Stimulated activated CD8-positive, alpha-beta memory T cell treated with anti-CD3 and anti-CD28 coated beads, Interleukin-15, amount 100 ng/mL, for 24 hours (primary cell): ENCODE results near the gene DKKL1.
"Not testable (repeated sequence)": the region's sequence is repeated elsewhere in the genome, so short reads cannot be mapped to it uniquely, and the experiment has no call there.

Experiments used
- DNase-seq: peaks from one replicate; pipeline ENCODE4 v3.0.0-alpha.2; 2020; ENCODE audit warnings: low read depth

DKKL1 gene

DNA sequence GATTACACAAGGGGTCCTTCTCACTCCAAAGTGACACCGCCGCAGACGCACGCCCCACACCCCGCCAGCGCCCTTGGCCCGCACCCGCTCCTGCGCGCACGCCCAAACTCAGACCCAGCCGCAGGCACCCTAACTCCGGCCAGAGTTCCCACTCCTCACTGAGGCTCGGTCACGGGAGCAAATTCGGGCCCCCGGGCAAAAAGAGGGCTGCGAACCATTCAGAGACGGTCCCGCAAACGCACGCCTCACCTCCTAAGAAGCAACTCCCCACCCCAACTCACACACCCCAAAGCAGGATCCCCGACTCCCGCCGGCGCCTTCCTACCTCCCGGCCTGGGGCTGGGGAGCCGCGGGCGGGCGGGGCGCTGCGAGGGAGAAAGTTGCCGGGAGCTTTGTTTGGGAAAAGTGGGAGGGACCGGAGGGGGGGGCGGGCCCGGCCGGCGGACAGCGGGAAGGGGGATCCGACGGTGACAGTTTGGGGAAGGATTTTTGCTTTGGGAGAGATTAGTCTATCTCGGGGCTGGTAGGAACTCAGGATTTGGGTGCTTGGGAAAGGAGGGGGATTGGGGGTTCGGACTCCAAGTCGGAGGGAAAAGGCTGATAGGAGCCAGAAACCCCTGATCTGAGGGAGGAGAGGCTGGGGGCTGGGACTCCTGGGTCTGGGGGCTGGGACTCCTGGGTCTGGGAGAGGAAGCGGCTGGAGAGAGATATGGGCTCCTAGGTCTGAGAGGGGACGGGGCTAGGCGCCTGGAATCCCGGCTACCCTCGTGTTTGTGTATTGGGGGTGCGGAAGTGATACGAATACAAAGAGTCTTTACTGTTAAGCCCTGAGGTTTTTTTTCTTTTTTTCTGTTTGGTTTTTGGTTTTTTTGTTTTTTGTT is 1.4 kb upstream of the DKKL1 start, which contains the start of gene TEAD2:
Gene TEAD2, minus strand, starts transcription at position 369 of the 881 bp plus-strand sequence. CDS start 2,341 bp downstream, outside the sequence.
- no peak for DNase-seq

DNA sequence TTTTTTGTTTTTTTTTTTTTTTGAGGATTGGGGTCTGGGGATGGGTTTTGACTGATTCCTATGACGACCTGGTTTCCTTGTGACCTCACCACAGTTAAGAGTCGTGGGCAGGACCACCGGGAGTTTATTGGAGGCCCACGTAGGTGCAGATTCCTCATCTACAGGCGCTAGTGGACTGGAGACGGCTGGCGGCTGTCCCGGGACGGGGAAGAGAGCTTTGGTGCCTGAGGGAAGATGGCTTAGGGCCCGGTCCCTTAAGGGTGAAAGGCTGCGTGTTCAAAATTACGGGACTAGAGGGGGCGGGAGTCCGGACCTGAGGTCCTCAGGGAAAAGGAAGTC is 779 bp upstream of the DKKL1 start:
- no peak for DNase-seq

DNA sequence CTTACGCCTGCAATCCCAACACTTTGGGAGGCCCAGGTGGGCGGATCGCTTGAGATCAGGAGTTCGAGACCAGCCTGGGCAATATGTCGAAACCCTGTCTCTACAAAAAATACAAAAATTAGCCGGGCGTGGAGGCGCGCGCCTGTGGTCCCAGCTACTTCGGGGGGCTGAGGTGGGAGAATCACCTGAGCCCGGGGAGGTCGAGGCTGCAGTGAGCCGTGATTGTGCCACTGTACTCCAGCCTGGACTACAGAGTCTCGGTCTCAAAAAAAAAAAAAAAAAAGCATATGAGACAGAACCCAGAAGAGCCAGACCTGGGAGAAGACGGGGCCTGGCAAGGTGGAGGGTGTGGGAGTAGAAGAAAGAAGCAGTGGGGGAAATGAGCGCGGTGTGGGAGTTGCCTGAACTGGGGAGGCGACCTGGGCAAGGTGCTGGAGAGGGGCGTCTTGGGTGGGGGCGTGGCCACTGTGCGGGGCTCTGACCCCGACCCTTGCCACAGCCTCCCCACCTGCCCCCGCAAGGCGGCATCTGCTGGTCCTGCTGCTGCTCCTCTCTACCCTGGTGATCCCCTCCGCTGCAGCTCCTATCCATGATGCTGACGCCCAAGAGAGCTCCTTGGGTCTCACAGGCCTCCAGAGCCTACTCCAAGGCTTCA is 533 bp downstream of the DKKL1 start:
- DNase-seq: no peak

DNA sequence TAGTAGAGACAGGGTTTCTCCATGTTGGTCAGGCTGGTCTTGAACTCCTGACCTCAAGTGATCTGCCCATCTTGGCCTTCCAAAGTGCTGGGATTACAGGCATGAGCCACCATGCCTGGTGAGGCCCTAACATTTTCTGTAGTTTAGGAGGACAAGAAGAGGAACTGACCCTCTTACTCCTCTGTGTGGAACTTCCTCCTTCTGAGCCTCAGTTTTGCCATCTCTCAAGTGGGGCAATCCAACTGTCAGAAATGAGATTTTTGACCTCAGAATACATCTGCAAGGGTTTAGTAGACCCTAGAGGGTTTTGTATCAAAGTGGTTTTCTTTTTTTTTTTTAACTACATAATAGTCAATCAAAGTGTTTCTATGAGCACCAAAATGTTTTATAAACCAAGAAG is 2.4 kb downstream of the DKKL1 start:
- DNase-seq: no peak

DNA sequence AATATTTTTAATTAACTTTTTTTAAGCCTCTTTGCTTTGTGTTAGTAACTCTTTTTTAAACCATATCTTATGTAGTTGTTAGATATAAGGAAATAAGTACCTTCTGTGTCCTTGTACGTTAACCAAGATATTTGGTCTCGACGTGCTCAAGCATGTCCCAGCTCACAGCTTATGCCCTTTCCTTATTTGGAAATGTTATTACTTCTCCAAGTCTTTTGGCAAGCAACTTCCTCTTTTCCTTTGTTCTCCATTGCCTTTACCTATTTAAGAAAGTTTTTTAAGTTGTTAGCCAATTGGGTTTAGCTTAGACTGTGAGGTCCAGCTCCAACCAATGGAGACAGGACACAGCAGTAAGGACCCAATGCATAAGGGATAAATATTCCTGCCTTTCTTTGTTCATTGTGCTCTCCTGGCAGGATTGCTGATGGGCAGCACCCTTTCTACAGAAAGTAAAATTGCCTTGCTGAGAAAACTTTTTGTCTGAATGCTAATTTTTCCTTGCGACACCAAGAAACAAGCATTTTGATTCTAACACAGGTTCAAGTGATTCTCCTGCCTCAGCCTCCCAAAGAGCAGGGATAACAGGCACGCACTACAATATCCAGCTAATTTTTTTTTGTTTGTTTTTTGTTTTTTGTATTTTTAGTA is 5.2 kb downstream of the DKKL1 start:
- DNase-seq: no peak

DNA sequence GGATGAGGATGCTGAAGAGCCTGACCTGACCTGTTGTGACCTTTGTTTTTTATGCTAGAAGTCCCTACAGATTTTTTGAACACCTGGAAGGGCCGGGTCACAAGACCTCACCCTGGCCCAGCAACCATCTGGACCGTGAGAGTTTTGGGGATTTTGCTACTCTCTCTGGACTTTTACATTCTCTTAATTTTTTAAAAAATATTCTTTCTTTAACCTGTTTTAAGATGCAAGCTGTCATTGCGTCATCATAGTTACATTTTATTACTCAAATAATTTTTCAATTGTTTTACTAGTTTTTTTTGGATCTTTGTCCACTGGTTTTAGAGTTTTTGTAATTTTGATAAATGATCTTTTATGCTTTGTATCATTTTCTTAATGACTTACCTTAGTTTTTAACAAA is 7.5 kb downstream of the DKKL1 start:
- no peak for DNase-seq

DNA sequence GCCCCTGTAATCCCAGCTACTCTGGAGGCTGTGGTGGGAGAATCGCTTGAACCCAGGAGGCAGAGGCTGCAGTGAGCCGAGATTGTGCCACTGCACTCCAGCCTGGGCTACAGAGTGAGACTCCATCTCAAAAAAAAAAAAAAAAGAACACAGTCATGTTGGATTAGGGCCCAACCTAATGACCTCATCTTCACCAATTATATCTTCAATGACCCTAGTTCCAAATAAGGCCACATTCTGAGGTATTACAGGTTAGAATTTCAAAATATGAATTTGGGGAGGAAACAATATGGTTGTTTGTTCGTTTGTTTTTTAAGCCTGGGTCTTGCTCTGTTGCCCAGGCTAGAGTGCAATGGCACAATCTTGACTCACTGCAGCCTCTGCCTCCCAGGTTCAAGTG is 9.5 kb downstream of the DKKL1 start:
- not testable (repeated sequence) for DNase-seq

DNA sequence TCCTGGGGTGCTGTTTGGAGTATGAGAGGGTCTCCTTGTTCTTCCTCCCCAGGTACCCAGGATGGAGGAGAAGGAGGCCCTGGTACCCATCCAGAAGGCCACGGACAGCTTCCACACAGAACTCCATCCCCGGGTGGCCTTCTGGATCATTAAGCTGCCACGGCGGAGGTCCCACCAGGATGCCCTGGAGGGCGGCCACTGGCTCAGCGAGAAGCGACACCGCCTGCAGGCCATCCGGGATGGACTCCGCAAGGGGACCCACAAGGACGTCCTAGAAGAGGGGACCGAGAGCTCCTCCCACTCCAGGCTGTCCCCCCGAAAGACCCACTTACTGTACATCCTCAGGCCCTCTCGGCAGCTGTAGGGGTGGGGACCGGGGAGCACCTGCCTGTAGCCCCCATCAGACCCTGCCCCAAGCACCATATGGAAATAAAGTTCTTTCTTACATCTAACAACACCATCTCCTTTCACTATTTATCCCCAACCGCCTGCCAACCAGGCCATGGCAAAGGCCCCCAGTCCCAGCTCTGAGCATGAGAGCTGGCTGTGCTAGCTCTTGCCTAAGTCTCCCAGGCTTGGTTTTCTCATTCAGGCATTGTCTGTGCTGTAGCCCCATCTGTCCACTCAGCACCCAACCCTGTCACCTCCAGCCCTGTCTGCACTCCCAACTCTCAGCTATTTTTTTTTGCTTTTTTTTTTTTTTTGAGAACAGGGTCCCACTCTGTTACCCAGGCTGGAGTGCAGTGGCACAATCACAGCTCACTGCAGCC is 11.2 kb downstream of the DKKL1 start:
- DNase-seq: no peak

DNA sequence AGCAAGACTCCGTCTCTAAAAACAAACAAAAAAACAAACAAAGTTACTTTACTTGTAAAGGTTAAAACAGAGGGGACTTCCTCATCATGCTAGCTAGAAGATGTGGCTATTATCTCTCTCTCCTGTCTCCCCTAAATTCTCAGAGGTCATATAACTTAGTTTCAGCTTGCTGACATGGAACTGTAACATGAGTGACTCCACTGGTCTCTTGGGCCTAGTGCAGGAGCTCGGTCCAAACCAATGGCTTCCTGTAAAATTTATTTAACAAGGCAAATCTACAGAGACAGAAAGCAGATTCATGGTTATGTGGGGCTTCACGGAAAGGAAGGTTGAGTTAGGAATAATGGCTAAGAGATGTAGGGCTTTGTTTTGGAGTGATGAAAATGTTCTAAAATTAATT is 14.8 kb downstream of the DKKL1 start:
- DNase-seq: no peak

DNA sequence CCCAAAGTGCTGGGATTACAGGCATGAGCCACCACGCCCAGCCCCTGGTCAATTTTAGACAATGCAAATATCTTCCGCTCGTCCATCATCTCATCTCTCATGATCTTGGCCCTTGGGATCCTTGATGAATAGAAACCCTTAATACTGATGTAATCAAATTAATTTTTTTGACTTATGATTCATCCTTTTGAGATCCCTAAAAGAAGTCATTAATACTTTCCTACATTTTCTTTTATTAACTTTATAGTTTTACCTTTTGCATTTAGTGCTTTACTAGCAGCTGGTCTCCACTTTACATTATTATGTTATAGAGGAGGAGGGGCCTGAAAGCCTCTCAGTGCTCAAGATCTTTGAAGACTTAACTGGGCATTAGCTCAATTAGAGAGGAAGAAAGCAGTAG is 16.7 kb downstream of the DKKL1 start:
- DNase-seq: no peak

DNA sequence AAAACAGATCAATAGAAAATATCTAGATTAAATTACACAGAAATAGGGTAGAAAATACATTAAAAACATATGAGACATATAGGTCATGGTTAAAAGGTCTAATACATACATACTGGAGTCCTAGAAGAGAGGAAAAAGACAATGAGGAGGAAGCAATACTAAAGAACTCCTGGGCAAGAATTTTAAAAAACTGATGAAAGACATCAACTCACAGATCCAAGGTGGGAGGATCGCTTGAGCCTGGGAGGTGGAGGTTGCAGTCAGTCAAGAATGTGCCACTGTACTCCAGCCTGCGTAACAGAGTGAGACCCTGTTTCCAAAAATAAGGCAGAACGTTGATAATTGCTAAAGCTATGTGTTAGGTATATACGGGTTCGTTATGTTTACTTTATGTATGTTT is 19.0 kb downstream of the DKKL1 start:
- no peak for DNase-seq

DNA sequence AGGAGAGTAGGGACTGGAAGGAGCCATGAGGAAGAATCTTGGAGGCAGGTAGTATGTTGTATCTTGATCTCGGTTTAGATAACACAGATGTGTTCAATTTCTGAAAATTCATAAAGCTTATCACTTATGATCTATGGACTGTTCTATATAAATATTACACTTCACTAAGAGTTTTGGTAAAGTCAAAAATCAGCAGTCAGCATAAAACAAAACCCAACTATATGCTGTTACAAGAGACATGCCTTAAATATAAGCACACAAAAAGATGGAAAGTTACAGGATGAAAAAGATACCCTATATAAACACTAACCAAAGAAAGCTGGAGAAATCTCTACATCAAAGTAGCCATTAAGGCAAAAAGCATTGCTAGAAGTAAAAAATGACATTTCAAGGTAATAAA is 19.9 kb downstream of the DKKL1 start:
- DNase-seq: no peak

DNA sequence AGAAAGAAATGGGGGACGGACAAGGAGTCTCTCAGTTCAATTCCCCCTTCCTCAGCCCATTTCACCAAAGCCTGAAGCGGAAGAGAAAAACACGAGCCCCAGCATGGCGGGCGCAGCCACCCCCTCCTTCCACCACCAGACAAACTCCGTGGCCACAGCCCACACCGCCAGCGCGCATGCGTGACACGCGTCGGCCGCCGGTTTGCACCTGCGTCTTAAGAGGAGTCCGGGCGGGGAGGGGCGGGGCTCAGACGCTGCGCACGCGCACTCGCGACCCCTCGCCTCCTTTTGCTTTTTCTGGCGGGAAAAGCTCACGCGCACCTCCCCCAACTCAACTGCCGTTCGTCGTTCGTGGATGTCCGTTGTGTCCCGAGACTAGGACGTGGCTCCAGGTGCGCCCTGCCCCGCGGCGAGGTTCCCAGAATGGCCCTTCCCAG is 24.3 kb downstream of the DKKL1 start, which contains the start of gene KASH5:
Gene KASH5, plus strand, starts transcription at position 314 of the 437 bp plus-strand sequence. CDS start 2,635 bp downstream, outside the sequence.
- DNase-seq: peak; percentile 86

DNA sequence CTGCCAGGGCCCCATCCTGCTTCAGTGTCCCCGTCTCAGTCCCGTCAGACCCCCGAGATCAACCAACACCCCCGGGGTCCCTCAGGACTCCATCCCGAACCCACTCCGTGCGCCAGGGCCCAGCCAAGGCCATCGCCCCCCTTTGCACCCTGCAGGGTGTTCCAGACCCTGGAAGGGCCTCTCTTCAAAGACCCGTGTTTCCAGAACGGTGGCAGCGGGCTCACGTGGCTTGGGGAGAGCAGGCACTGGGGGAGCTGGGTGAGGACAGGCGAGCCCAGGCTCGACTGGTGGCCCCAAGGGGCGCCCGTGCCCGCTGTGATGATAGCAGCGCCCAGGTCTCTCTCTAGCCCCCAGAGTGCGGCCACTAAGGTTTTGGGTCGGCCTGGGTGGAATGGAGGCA is 25.7 kb downstream of the DKKL1 start:
- no peak for DNase-seq

DNA sequence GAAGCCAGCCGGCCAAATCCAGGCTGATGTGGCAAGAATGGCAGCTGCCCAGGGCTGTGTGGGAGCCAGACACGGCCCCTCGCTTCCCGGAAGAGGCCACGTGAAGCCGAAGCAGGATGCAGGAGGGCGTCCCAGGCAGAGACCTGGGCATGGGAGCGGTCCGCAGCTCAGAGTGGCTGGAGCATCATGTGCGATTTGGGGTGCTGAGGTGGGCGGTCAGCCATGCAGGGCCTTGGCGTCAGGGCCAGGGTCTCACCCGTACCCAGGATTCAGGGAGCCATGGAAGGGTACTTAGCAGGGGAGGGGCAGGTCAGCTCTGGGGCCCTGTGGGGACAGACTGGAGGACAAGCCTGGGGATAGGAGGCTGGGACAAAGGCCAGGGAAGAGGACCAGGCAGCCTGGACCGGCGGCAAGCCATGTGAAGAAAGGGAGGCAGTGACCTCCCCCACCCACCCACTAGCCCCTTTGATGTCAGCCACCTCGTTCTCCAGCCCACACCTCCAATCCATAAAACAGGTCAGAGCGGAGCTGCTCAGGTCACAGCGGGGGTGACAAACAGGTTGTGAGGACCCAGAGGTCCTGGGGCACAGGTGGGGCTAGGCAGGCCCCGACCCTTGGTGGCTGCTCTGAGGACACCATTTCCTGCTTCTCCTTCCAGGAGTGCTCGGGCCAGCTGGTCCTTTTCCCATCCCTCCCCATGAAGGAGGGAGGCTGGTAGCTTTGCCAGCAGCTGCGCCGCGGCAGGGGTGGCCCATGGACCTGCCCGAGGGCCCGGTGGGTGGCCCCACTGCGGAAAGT is 26.7 kb downstream of the DKKL1 start:
- DNase-seq: no peak

DNA sequence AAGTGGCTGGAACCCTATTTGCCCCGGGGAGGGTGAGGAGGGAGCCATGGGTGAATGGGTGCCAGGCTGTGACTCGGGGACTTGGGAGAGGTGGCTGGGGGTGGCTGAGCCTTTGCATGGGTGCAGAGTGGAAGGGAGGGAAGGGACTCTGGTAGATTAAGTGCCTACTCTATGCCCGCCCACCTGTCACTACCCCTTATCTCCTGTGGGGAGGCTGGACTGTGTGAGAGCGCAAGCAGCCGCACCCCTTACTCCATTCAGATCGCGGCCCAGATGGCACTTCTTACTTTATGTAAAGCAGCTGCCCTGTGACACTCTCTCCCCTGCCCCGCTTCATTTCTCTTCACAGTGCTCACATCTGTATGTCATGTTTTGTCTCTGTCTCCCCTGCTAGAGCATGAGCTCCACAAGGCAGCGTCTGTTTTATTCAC is 27.3 kb downstream of the DKKL1 start:
- DNase-seq: no peak

DNA sequence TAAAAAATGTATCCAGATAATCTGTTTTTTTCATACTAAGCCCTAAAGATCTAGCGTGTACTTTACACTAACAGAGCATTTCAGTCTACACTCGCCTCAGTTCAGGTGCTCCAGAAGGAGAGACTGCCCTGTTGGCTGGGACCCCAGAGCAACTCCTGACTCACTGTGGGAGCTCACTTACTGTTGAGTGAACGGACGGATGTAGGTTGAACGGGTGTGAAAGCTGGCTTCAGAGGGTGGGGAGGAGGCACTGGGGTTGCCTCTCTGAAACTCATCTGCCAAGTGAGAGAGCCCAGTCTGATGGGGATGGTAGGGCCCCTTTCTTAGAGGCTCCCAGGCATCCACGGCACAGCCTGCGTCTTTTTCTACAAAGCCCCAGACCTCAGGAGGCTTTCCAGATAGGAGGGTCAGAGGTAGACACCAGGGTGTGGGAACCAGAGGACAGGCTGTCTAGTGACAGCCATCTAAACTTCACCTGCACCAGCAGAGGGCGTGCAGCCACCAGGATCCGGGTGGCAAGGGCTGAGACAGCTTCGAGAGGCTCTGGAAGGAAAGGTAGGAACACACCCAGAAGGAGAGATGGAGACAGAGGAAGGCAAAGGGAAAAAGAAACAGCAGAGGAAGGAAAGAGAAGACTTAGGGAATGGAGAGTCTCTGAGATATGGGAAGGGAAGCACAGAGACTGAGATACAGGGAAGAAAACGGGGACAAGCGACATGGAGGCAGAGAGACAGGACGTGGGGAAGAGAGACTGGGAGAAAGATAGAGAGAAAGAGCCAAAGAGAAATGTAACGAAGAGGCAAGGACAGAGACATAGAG is 28.1 kb downstream of the DKKL1 start:
- peak; percentile 38 for DNase-seq

DNA sequence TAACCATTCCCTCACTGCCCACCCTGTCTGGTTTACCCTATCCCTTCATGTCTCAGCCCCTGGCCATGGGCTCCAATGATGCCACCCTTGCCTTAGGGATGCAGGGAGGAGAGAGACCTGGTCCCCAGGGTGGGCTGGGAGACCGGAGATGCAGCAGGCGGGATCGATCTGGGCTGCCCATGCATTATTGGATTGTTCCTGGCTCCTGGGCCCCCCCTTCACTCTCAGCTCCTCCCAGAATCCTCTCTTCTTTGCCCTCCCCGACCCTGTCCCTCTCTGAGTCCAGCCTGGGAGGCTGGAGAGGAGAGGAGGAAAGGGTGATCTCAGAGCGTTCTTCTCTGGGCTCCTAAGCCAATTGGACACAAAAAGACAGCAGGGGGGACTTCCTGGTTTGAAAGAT is 30.2 kb downstream of the DKKL1 start:
- DNase-seq: no peak

DNA sequence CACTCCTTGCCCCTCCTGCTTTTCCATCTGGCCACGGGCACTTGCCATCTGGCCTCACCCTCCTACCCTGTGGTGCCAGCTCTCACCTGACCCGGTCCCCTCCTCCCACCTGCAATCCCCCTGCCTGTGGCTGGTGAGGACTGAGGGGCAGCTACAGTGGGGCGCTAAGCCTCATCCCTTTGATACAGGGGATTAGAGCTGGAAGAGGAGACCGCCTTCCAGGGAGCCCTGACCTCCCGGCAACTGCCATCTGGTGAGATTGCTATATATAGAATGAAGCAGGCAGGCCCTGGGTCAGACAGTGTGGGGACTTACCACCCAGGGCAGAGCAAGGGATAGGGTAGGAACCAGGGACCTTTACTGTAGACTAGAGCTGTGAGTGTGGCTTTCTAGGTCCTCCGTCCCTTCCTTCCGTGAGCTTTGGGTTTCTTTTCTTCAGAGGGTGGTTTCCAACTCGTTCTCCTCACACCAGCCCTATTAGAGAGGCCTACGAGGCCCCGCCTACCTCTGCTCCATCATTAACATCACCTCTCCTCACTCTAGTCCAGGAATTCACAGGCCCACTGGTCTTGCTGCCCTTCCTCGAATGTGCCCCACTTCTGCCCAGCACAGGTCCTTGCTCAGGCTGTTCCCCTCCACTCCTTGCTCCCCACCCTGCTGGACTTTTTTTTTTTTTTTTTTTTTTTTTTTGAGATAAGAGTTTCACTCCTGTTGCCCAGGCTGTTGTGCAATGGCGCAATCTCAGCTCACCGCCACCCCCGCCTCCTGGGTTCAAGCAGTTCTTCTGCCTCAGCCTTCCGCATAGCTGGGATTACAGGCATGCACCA is 32.1 kb downstream of the DKKL1 start:
- no peak for DNase-seq
